SK-N-SH (cell line): Measurements from ENCODE around the gene SNTG2. TPM values are rescaled to one million over a fixed set of nuclear protein-coding genes. Genes with fewer than 3 reads are reported as not detected.

ENCODE experiments used
- CTCF ChIA-PET: fragments of 300-600, 350-600 bp; formaldehyde crosslinking; extraction: SDS; loops from one replicate; lab custom pipeline; 2021; lab: Yijun Ruan, JAX
- POLR2A ChIA-PET: fragments of 350-600 bp; sonication (Branson Sonifier 250); formaldehyde crosslinking; extraction: SDS; loops from one replicate; lab custom pipeline; 2020; ENCODE audit warnings: antibody characterized with exemption, inconsistent platforms; lab: Yijun Ruan, JAX
- DNase-seq: peaks from one replicate; pipeline ENCODE4 v3.0.0; 2012
- H2AFZ ChIP-seq: fragments of 200-600 bp; sonication (generic); 2 replicates; pipeline ENCODE4 v1.8.1; 2016; ENCODE audit warnings: antibody characterized with exemption, mild to moderate bottlenecking, low read depth
- H3F3A ChIP-seq: fragments of 200-600 bp; sonication (generic); replicated peaks from 2 replicates; pipeline ENCODE3; 2016; ENCODE audit warnings: antibody characterized with exemption, mild to moderate bottlenecking; ENCODE audit not compliant: insufficient read depth
- H3K27ac ChIP-seq, 2 experiments: fragments of 200-500 bp in 1 of 2; fragments of 200-600 bp in 1 of 2; sonication (Bioruptor generic) in 1 of 2; sonication (generic), shearing (Covaris generic) in 1 of 2; 2 replicates each; pipeline versions ENCODE4 v1.5.1 to v1.6.1; 2014 to 2016; ENCODE audit warnings: low read depth in 2 of 2, inconsistent platforms in 1 of 2, low read length in 1 of 2, mild to moderate bottlenecking in 1 of 2, mixed read lengths in 1 of 2
- H3K27me3 ChIP-seq: fragments of 200-600 bp; sonication (generic), shearing (Covaris generic); 2 replicates; pipeline ENCODE4 v1.6.1; 2016; ENCODE audit warnings: mixed run types; ENCODE audit not compliant: insufficient read depth
- H3K36me3 ChIP-seq, 2 experiments: fragments of 200-500 bp in 1 of 2; fragments of 200-600 bp in 1 of 2; sonication (Bioruptor generic) in 1 of 2; sonication (generic) in 1 of 2; replicated peaks in 1 of 2; 2 replicates each; pipeline versions ENCODE3 to v1.5.1; 2014 to 2016; ENCODE audit warnings: low read length in 1 of 2, mild to moderate bottlenecking in 1 of 2; ENCODE audit not compliant: insufficient read depth in 2 of 2, control insufficient read depth in 1 of 2
- H3K4me1 ChIP-seq, 2 experiments: fragments of 200-500 bp in 1 of 2; fragments of 200-600 bp in 1 of 2; sonication (Bioruptor generic) in 1 of 2; sonication (generic), shearing (Covaris generic) in 1 of 2; 2 replicates each; pipeline versions ENCODE4 v1.5.1 to v1.6.1; 2014 to 2016; ENCODE audit warnings: low read depth in 1 of 2, low read length in 1 of 2, mixed run types in 1 of 2; ENCODE audit not compliant: insufficient read depth in 2 of 2, control insufficient read depth in 1 of 2
- H3K4me2 ChIP-seq: fragments of 200-600 bp; sonication (generic), shearing (Covaris generic); 2 replicates; pipeline ENCODE4 v1.6.1; 2017; ENCODE audit warnings: mixed run types
- H3K4me3 ChIP-seq, 2 experiments: fragments of 200-500 bp in 1 of 2; fragments of 200-600 bp in 1 of 2; sonication (Bioruptor generic) in 1 of 2; sonication (generic), shearing (Covaris generic) in 1 of 2; 2 replicates each; pipeline versions ENCODE4 v1.5.1 to v1.8.1; 2014 to 2016; ENCODE audit warnings: low read depth in 2 of 2, inconsistent platforms in 1 of 2, low read length in 1 of 2, mild to moderate bottlenecking in 1 of 2, mixed read lengths in 1 of 2, moderate library complexity in 1 of 2
- H3K79me2 ChIP-seq: fragments of 200-600 bp; sonication (generic); 2 replicates; pipeline ENCODE4 v1.8.1; 2017; ENCODE audit warnings: mild to moderate bottlenecking; ENCODE audit not compliant: insufficient read depth
- H3K9ac ChIP-seq: fragments of 200-600 bp; sonication (generic); 2 replicates; pipeline ENCODE4 v1.6.1; 2017; ENCODE audit warnings: mixed run types
- H3K9me2 ChIP-seq: fragments of 200-600 bp; sonication (generic); 2 replicates; pipeline ENCODE4 v1.6.1; 2017; ENCODE audit warnings: mixed run types
- H3K9me3 ChIP-seq: fragments of 200-600 bp; sonication (generic); 2 replicates; pipeline ENCODE4 v1.6.1; 2017; ENCODE audit warnings: mixed run types, mild to moderate bottlenecking, moderate library complexity
- H4K20me1 ChIP-seq: fragments of 200-600 bp; sonication (generic); 2 replicates; pipeline ENCODE4 v1.6.1; 2017; ENCODE audit warnings: mild to moderate bottlenecking, mixed run types; ENCODE audit not compliant: insufficient read depth
- CHD2 ChIP-seq: fragments of 150-350 bp; IDR thresholded peaks from 2 replicates; pipeline ENCODE4 v1.6.1; 2018; ENCODE audit warnings: low read length; ENCODE audit not compliant: partially characterized antibody
- CTCF ChIP-seq: fragments of 200-600 bp; sonication (generic); IDR thresholded peaks from 2 replicates; pipeline ENCODE4 v1.6.1; 2017; ENCODE audit warnings: antibody characterized with exemption, mild to moderate bottlenecking, moderate library complexity
- EP300 ChIP-seq, 2 experiments: IDR thresholded peaks; 2 replicates each; pipeline versions ENCODE4 v1.4.0 to v1.6.1; 2012; ENCODE audit warnings: borderline replicate concordance in 1 of 2, low read depth in 1 of 2, low read length in 1 of 2
- EZH2phosphoT487 ChIP-seq: fragments of 200-600 bp; sonication (generic); IDR thresholded peaks from 2 replicates; pipeline ENCODE4 v1.6.1; 2017; ENCODE audit warnings: low read depth, mixed run types, mild to moderate bottlenecking, antibody characterized with exemption, moderate library complexity, borderline replicate concordance
- FOSL2 ChIP-seq: IDR thresholded peaks from 2 replicates; pipeline ENCODE4 v1.4.0; 2012; ENCODE audit warnings: low read depth, mild to moderate bottlenecking, moderate library complexity, borderline replicate concordance
- FOXM1 ChIP-seq: IDR thresholded peaks from 2 replicates; pipeline ENCODE4 v1.4.0; 2012; ENCODE audit warnings: low read depth, mild to moderate bottlenecking
- JUND ChIP-seq: IDR thresholded peaks from 2 replicates; pipeline ENCODE4 v1.4.0; 2012
- MAX ChIP-seq: IDR thresholded peaks from 2 replicates; pipeline ENCODE4 v1.4.0; 2012; ENCODE audit warnings: low read depth
- MEF2A ChIP-seq: IDR thresholded peaks from 2 replicates; pipeline ENCODE4 v1.4.0; 2012; ENCODE audit warnings: low read depth, borderline replicate concordance
- NFIC ChIP-seq: IDR thresholded peaks from 2 replicates; pipeline ENCODE4 v1.4.0; 2012; ENCODE audit warnings: borderline replicate concordance
- NRF1 ChIP-seq: IDR thresholded peaks from 2 replicates; pipeline ENCODE4 v1.6.1; 2012; ENCODE audit warnings: low read depth, mild to moderate bottlenecking, low read length
- RAD21 ChIP-seq: IDR thresholded peaks from 2 replicates; pipeline ENCODE4 v1.6.1; 2012; ENCODE audit warnings: mild to moderate bottlenecking, low read length
- REST ChIP-seq: IDR thresholded peaks from 2 replicates; pipeline ENCODE4 v1.6.1; 2012; ENCODE audit warnings: mild to moderate bottlenecking, low read depth, low read length, moderate library complexity
- RFX5 ChIP-seq: IDR thresholded peaks from 2 replicates; pipeline ENCODE4 v1.6.1; 2012; ENCODE audit warnings: mild to moderate bottlenecking, improper control_type of control experiment, low read length
- RXRA ChIP-seq: IDR thresholded peaks from 2 replicates; pipeline ENCODE4 v1.4.0; 2012; ENCODE audit warnings: low read depth, mild to moderate bottlenecking, borderline replicate concordance
- SIN3A ChIP-seq: IDR thresholded peaks from 2 replicates; pipeline ENCODE4 v1.6.1; 2012; ENCODE audit warnings: low read depth, mild to moderate bottlenecking, low read length, moderate library complexity, borderline replicate concordance
- SMC3 ChIP-seq: IDR thresholded peaks from 2 replicates; pipeline ENCODE4 v1.6.1; 2012; ENCODE audit warnings: low read depth, low read length, improper control_type of control experiment
- TAF1 ChIP-seq: IDR thresholded peaks from 2 replicates; pipeline ENCODE4 v1.6.1; 2012; ENCODE audit warnings: low read depth, mild to moderate bottlenecking, low read length, moderate library complexity, borderline replicate concordance
- TCF12 ChIP-seq: IDR thresholded peaks from 2 replicates; pipeline ENCODE4 v1.4.0; 2012
- TEAD4 ChIP-seq: IDR thresholded peaks from 2 replicates; pipeline ENCODE4 v1.4.0; 2012; ENCODE audit warnings: mild to moderate bottlenecking, borderline replicate concordance; ENCODE audit not compliant: insufficient read depth
- USF1 ChIP-seq: IDR thresholded peaks from 2 replicates; pipeline ENCODE4 v1.4.0; 2012; ENCODE audit warnings: low read depth, borderline replicate concordance
- YY1 ChIP-seq: IDR thresholded peaks from 2 replicates; pipeline ENCODE4 v1.4.0; 2012; ENCODE audit warnings: low read depth, mild to moderate bottlenecking
- WGBS: methylation state at CpG from one replicate; pipeline ENCODE4 v1.1.6; 2017; ENCODE audit warnings: low lambda C conversion rate; 5-methylcytosine and 5-hydroxymethylcytosine counted together
- polyA plus RNA-seq, 3 experiments: library from polyadenylated mRNA; depleted of rRNA; stranded (reverse); fragments of >200 nt; gene quantifications; 2 replicates each; pipeline ENCODE4 v1.2.3, GENCODE V29; 2012

Gene SNTG2
- polyA plus RNA-seq, 1 of the 3 experiments (the other 2 are of a cell fraction), result not detected

- H3K4me2 ChIP-seq, result no peak overlapping the region
- no peaks in the 10 kb centered on the region for H3K27me3 ChIP-seq
- H3K4me3 ChIP-seq, result no peak overlapping the region
- ChIA-PET POLR2A (no interaction called here), CTCF (interaction anchor here (2.7 kb wide), 1 partner anchor 10 kb away, joined by 10 read pairs; no protein-coding TSS in a partner anchor)
- no peaks in the 10 kb centered on the region for H3F3A ChIP-seq
- H3K9me2 ChIP-seq, result no peaks in the 10 kb centered on the region
- WGBS, result 14% methylated on average over 3 of the region's 3 CpGs
- no peak for DNase-seq
- H2AFZ ChIP-seq, result no peak overlapping the region
- H3K79me2 ChIP-seq, result no peaks in the 10 kb centered on the region
- no peaks in the 10 kb centered on the region for H3K36me3 ChIP-seq
- TF ChIP-seq TAF1, result no peak
- no peak for TF ChIP-seq TCF12
- TF ChIP-seq RFX5, result no peak
- no peak for TF ChIP-seq RAD21
- TF ChIP-seq JUND, result no peak
- no peak for TF ChIP-seq RXRA
- peaks cover 0 to 3% of the 10 kb centered on the region in 2 experiments; a peak in 1 of 4 replicates for H3K4me1 ChIP-seq
- no peaks in the 10 kb centered on the region for H4K20me1 ChIP-seq
- H3K9me3 ChIP-seq, result no peaks in the 10 kb centered on the region
- no peak overlapping the region for H3K27ac ChIP-seq
- no peak overlapping the region for H3K9ac ChIP-seq
Observed at GRCh38 chr2:943821-944220, 6.8 kb upstream of the SNTG2 start.

- H3K27me3 ChIP-seq, result no peaks in the 10 kb centered on the region
- no peaks in the 10 kb centered on the region for H3K36me3 ChIP-seq
- peaks cover 0 to 4% of the 10 kb centered on the region in 2 experiments; a peak in 1 of 4 replicates for H3K4me1 ChIP-seq
- no peak for DNase-seq
- H2AFZ ChIP-seq, result no peak overlapping the region
- no peak overlapping the region for H3K9ac ChIP-seq
- TF ChIP-seq EZH2phosphoT487 (no peak), SMC3 (no peak), NFIC (no peak), CTCF (no peak), NRF1 (no peak), EP300 (IDR thresholded peaks at IDR 0.05; ENCODE audit: borderline replicate concordance in 1 of 2, low read depth in 1 of 2, low read length in 1 of 2) (no peak), SIN3A (no peak), JUND (no peak), USF1 (no peak), FOSL2 (no peak), YY1 (no peak), RFX5 (no peak), TCF12 (no peak), CHD2 (no peak), RXRA (no peak), TEAD4 (no peak), FOXM1 (no peak), MEF2A (no peak), MAX (no peak), REST (no peak)
- H3K4me2 ChIP-seq, result no peak overlapping the region
- no peak overlapping the region for H3K4me3 ChIP-seq
- no peaks in the 10 kb centered on the region for H3F3A ChIP-seq
- no peaks in the 10 kb centered on the region for H3K9me2 ChIP-seq
- H3K9me3 ChIP-seq, result no peaks in the 10 kb centered on the region
- no peak overlapping the region for H3K27ac ChIP-seq
- H3K79me2 ChIP-seq, result no peaks in the 10 kb centered on the region
- no peaks in the 10 kb centered on the region for H4K20me1 ChIP-seq
- ChIA-PET POLR2A (no interaction called here), CTCF (interaction anchor here (1.0 to 2.7 kb wide), 2 partner anchors 9 to 15 kb away, joined by 4 to 10 read pairs; no protein-coding TSS in a partner anchor)
Observed at GRCh38 chr2:944693-945092, 6.0 kb upstream of the SNTG2 start.
